HG02943 (cell line): ENCODE measurements around the gene NSD2.

Experiments used
- ATAC-seq: cut with Tn5 transposase; IDR thresholded peaks from one replicate; pipeline ENCODE4 v1.9.1; 2021; ENCODE audit warnings: mild to moderate bottlenecking, low read depth, moderate library complexity; ENCODE audit not compliant: unreplicated experiment

The NSD2 gene

GRCh38 chr4:1938027-1938426, 66.8 kb downstream of the NSD2 start:
- ATAC-seq, result no peak

- ATAC-seq, result no peak
Measured at GRCh38 chr4:1939664-1940509, 68.7 kb downstream of the NSD2 start.

GRCh38 chr4:1940566-1940965, 69.4 kb downstream of the NSD2 start:
- ATAC-seq, result no peak

GRCh38 chr4:1943928-1944327, 72.7 kb downstream of the NSD2 start:
- no peak for ATAC-seq

GRCh38 chr4:1945124-1945895, 74.1 kb downstream of the NSD2 start:
- ATAC-seq, result no peak

GRCh38 chr4:1945912-1946311, 74.7 kb downstream of the NSD2 start:
- no peak for ATAC-seq

- ATAC-seq, result no peak
Measured at GRCh38 chr4:1948232-1948631, 77.0 kb downstream of the NSD2 start.

DNA sequence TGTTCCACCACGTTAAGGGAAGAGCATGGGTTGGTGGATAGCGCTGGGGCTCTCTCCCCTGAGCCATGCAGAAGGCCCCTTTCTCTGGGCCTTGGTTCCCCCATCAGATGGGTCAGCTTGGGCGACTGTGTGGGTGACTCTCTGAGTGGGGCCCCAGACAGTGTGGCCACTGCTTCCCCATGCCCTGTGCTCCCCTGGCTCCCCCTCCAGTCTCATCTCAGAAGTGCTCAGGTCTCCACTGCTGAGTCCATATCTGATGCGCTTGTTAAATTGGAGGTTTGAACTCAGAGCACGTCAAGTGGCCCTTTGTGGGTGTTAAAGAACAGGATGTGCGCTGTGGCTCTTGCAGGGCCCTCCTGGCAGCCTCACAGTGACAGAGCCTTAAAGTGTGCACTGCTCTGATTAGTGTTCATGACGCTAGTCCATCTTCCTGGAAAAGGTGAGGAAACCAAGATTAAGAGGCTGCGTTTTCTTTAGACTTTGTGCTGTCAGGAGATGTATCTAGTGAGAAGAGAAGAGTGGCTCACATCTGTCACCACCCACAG, 77.8 kb downstream of the NSD2 start:
- no peak for ATAC-seq

GRCh38 chr4:1950369-1950768, 79.2 kb downstream of the NSD2 start:
- no peak for ATAC-seq

- no peak for ATAC-seq
Measured at GRCh38 chr4:1952058-1952700, 81.0 kb downstream of the NSD2 start.

GRCh38 chr4:1952719-1953118, 81.5 kb downstream of the NSD2 start:
- ATAC-seq, result no peak

- no peak for ATAC-seq
Measured at GRCh38 chr4:1953335-1953734, 82.1 kb downstream of the NSD2 start.

DNA sequence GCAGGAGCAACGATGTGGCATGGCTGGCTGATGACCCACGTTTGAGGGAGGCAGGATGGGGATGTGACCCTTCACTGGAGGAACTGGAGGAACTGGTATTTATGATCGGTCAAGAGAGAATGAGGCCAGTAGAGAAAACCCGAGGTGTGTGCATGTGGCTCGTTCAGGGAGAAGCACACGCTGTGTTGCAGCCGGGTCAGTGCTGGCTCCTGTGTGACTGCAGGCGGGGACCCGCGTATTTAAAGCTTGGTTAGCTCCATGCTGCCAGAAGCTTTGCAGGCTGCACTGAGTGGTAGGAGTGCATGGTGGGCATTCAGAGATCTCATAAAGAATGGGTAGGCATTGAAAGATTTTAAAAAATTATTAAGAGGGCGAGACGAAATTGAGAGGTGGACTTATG, 85.4 kb downstream of the NSD2 start:
- ATAC-seq, result no peak

- ATAC-seq, result no peak
Measured at GRCh38 chr4:1958276-1959103, 87.3 kb downstream of the NSD2 start.

- no peak for ATAC-seq
Measured at GRCh38 chr4:1959104-1959384, 87.9 kb downstream of the NSD2 start.

DNA sequence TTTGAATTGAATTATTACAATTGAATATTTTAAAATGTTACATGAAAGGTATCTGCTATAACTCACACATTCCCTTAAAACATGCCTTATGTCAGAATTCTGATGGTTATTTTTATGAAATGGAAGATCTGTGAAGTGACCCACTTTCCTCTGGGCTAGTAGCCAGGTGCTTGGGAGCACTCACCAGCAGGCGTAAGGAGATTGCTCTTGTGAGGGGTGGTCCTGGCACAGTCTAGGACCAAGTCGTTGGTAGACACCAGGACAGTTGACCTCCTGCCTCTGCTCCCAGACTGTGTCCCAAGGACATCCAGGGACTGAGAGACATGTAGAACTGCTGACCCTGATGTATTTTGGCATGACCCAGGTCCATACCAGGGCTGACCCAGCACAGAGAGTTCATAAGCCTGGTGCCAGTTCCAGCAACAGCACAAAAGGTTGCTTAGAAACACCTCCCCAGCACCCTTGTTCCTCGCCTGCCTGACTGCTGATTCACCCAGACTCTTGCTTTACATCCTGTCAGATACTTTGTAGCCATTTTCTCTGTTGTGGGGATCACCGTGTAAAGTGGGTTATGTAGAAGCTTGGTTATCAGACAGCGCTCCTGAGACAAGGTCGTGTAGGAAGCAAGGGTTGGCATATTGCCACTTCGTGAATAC, 89.1 kb downstream of the NSD2 start:
- no peak for ATAC-seq

- ATAC-seq, result no peak
Measured at GRCh38 chr4:1961038-1961437, 89.8 kb downstream of the NSD2 start.

DNA sequence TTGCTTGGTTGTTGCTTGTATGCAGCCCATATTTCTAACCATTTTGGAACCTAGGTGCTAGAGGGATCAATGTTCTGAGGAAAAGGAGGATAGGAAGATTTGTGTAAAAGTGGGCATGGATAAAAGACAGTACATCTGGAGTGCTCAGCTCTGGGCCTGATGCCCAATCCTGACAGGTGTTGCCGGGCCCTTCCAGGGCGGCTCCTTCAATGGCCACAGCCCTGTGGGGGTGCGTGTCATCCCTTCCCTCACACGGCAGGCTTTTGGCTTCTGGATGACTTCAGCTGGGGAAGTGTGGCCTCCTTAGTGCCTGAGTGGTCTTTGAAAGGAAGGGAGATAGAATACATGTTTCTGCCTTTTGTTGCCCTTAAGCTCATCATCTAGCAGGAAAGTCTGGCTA, 90.4 kb downstream of the NSD2 start:
- ATAC-seq, result no peak

GRCh38 chr4:1962980-1963379, 91.8 kb downstream of the NSD2 start:
- ATAC-seq, result no peak

DNA sequence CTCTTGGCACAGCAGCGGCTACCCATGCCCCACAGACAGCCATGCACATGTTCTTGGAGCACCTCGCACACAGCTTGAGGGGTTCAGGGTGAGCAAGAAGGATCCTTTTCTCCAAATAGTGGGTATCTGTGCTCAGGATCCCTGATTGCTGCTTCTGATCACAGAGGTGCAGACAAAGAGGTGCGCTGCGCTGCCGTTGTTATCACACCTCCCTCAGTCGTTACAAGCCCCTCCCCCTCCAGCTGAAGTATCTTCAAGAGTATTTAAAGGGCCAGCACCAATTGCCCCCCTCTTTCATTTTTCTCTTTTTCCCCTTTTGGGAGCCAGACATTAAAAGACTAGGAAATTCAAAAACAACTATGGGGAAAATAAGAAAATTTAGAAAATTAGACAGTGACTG, 93.2 kb downstream of the NSD2 start:
- ATAC-seq, result no peak
